ENCODE data around the gene VAV1.

GRCh38 chr19:6777434-6777833, 4.9 kb downstream of the VAV1 start:
- TF ChIP-seq, protein P1, sequence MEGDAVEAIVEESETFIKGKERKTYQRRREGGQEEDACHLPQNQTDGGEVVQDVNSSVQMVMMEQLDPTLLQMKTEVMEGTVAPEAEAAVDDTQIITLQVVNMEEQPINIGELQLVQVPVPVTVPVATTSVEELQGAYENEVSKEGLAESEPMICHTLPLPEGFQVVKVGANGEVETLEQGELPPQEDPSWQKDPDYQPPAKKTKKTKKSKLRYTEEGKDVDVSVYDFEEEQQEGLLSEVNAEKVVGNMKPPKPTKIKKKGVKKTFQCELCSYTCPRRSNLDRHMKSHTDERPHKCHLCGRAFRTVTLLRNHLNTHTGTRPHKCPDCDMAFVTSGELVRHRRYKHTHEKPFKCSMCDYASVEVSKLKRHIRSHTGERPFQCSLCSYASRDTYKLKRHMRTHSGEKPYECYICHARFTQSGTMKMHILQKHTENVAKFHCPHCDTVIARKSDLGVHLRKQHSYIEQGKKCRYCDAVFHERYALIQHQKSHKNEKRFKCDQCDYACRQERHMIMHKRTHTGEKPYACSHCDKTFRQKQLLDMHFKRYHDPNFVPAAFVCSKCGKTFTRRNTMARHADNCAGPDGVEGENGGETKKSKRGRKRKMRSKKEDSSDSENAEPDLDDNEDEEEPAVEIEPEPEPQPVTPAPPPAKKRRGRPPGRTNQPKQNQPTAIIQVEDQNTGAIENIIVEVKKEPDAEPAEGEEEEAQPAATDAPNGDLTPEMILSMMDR (IDR thresholded peaks at IDR 0.05), result no peak
- TF ChIP-seq POLR2AphosphoS5 (IDR thresholded peaks at IDR 0.05; ENCODE audit: low read depth, low read length), result no peak
- no peak for TF ChIP-seq REST (IDR thresholded peaks at IDR 0.05; ENCODE audit: insufficient read depth in 1 of 2, low read depth in 2 of 2, low read length in 1 of 2)
- no peak for TF ChIP-seq SIN3A (IDR thresholded peaks at IDR 0.05; ENCODE audit: borderline replicate concordance, insufficient read depth, low read depth, low read length)
